SK-N-SH treated with all-trans-retinoic acid at 6 μM for 48 hours (cell line): ENCODE results near the gene TACR2.

Experiments used
- ATAC-seq: fragments of 200-7000 bp; cut with Tn5 transposase; 3 replicates; pipeline ENCODE4 v1.9.1; 2020; ENCODE audit warnings: mild to moderate bottlenecking, moderate library complexity
- ARNTL ChIP-seq: fragments of 450-650 bp; formaldehyde crosslinking; IDR thresholded peaks from 2 replicates; pipeline ENCODE4 v1.5.0; 2020; ENCODE audit warnings: low read depth, mild to moderate bottlenecking, moderate library complexity, borderline replicate concordance
- BACH2 ChIP-seq: fragments of 250-450 bp; sonication (Bioruptor Pico); IDR thresholded peaks from 2 replicates; pipeline ENCODE4 v1.9.0; 2021; ENCODE audit warnings: mild to moderate bottlenecking, borderline replicate concordance
- CSDC2 ChIP-seq: fragments of 250-450 bp; sonication (Bioruptor Pico); IDR thresholded peaks from 2 replicates; pipeline ENCODE4 v1.5.0; 2020; ENCODE audit warnings: mild to moderate bottlenecking, moderate library complexity
- ESRRG ChIP-seq: fragments of 250-450 bp; sonication (Bioruptor Pico); IDR thresholded peaks from 2 replicates; pipeline ENCODE4 v1.6.1; 2021; ENCODE audit warnings: mild to moderate bottlenecking
- GLIS3 ChIP-seq: fragments of 250-450 bp; sonication (Bioruptor Pico); IDR thresholded peaks from 2 replicates; pipeline ENCODE4 v1.5.0; 2020; ENCODE audit warnings: mild to moderate bottlenecking, moderate library complexity
- ISL1 ChIP-seq: fragments of 250-450 bp; sonication (Bioruptor Pico); IDR thresholded peaks from 2 replicates; pipeline ENCODE4 v2.1.2; 2022; ENCODE audit warnings: mild to moderate bottlenecking, moderate library complexity
- PPARA ChIP-seq: fragments of 250-450 bp; sonication (Bioruptor Pico); IDR thresholded peaks from 2 replicates; pipeline ENCODE4 v1.5.0; 2020; ENCODE audit warnings: mild to moderate bottlenecking, borderline replicate concordance
- RARB ChIP-seq: fragments of 250-450 bp; sonication (Bioruptor Pico); IDR thresholded peaks from 2 replicates; pipeline ENCODE4 v1.8.0; 2021; ENCODE audit warnings: mild to moderate bottlenecking, moderate library complexity
- TCF4 ChIP-seq: fragments of 250-450 bp; sonication (Bioruptor Pico); IDR thresholded peaks from 2 replicates; pipeline ENCODE4 v1.8.0; 2021; ENCODE audit warnings: mild to moderate bottlenecking, moderate library complexity, borderline replicate concordance
- ZC3H10 ChIP-seq: fragments of 250-450 bp; sonication (Bioruptor Pico); IDR thresholded peaks from 2 replicates; pipeline ENCODE4 v1.5.1; 2021; ENCODE audit warnings: mild to moderate bottlenecking, moderate library complexity
- ZFP3 ChIP-seq: fragments of 250-450 bp; sonication (Bioruptor Pico); IDR thresholded peaks from 2 replicates; pipeline ENCODE4 v1.5.0; 2020; ENCODE audit warnings: mild to moderate bottlenecking, moderate library complexity
- ZFP30 ChIP-seq: fragments of 450-650 bp; formaldehyde crosslinking; IDR thresholded peaks from 2 replicates; pipeline ENCODE4 v1.5.0; 2022; ENCODE audit warnings: mild to moderate bottlenecking, moderate library complexity
- ZNF565 ChIP-seq: fragments of 450-650 bp; formaldehyde crosslinking; conservative IDR thresholded peaks from 2 replicates; pipeline ENCODE4 v1.5.0; 2020; ENCODE audit warnings: low read depth, mild to moderate bottlenecking, moderate library complexity
- ZNF70 ChIP-seq: fragments of 450-650 bp; formaldehyde crosslinking; IDR thresholded peaks from 2 replicates; pipeline ENCODE4 v1.5.0; 2020; ENCODE audit warnings: mild to moderate bottlenecking, moderate library complexity
- ZNF8 ChIP-seq: fragments of 450-650 bp; formaldehyde crosslinking; IDR thresholded peaks from 2 replicates; pipeline ENCODE4 v1.5.0; 2020; ENCODE audit warnings: mild to moderate bottlenecking, moderate library complexity
- TF ChIP-seq, protein P1 (sequence below): fragments of 250-450 bp; sonication (Bioruptor Pico); IDR thresholded peaks from 2 replicates; pipeline ENCODE4 v1.8.0; 2020; ENCODE audit warnings: mild to moderate bottlenecking, moderate library complexity, borderline replicate concordance
- TF ChIP-seq, protein P2 (sequence below): fragments of 250-450 bp; sonication (Bioruptor Pico); IDR thresholded peaks from 2 replicates; pipeline ENCODE4 v1.5.0; 2020; ENCODE audit warnings: mild to moderate bottlenecking, moderate library complexity
- TF ChIP-seq, protein P3 (sequence below): fragments of 250-450 bp; sonication (Bioruptor Pico); IDR thresholded peaks from 2 replicates; pipeline ENCODE4 v1.8.0; 2021; ENCODE audit warnings: low read depth, mild to moderate bottlenecking, moderate library complexity, borderline replicate concordance
- TF ChIP-seq, protein P4 (sequence below): fragments of 250-450 bp; sonication (Bioruptor Pico); IDR thresholded peaks from 2 replicates; pipeline ENCODE4 v1.5.1; 2021; ENCODE audit warnings: mild to moderate bottlenecking, moderate library complexity
- TF ChIP-seq, protein P5 (sequence below): fragments of 250-450 bp; sonication (Bioruptor Pico); IDR thresholded peaks from 2 replicates; pipeline ENCODE4 v1.5.1; 2020; ENCODE audit warnings: low read depth, mild to moderate bottlenecking, moderate library complexity

Gene TACR2

DNA sequence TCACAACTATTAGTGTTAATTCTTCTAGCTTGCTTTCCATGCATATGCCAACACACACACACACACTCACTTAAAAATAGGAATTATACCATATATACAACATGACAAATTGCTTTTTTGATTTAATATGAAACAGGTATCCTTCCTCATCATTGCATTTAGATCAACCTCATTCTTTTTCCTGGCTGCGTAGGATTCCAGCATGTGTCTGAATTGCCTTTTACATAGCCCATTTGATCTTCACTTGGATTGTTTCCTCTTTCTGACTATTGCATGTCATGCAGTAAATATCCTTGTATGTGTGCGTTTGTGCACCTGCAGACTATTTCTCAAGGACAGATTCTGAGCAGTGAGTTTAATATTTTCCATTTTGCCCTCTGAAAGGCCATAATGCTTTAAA lies 28.2 kb downstream of the TACR2 start (continued):
- TF ChIP-seq ZNF70 (CRISPR knock-in tag) (no peak), CSDC2 (no peak), ZNF8 (no peak), ZFP30 (CRISPR knock-in tag) (no peak), BACH2 (CRISPR knock-in tag) (no peak)
- TF ChIP-seq, protein P1, sequence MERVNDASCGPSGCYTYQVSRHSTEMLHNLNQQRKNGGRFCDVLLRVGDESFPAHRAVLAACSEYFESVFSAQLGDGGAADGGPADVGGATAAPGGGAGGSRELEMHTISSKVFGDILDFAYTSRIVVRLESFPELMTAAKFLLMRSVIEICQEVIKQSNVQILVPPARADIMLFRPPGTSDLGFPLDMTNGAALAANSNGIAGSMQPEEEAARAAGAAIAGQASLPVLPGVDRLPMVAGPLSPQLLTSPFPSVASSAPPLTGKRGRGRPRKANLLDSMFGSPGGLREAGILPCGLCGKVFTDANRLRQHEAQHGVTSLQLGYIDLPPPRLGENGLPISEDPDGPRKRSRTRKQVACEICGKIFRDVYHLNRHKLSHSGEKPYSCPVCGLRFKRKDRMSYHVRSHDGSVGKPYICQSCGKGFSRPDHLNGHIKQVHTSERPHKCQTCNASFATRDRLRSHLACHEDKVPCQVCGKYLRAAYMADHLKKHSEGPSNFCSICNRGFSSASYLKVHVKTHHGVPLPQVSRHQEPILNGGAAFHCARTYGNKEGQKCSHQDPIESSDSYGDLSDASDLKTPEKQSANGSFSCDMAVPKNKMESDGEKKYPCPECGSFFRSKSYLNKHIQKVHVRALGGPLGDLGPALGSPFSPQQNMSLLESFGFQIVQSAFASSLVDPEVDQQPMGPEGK (CRISPR knock-in tag): no peak

DNA sequence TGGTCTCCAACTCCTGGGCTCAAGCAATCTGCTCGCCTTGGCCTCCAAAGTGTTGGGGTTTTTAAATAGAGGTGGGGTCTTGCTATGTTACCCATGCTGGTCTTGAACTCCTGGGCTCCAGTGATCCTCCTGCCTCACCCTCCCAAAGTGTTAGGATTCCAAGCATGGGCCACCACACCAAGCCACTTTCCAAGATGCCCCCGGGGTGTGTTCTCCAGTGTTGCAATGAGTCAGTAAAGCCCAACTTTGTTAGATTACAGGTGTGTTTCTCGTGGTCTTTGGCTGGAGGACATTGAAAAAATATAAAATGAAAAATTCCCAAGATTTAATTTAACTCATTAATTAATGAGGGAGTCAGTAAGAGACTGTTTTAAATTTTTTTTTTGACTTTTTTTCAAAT lies 29.2 kb downstream of the TACR2 start:
- ATAC-seq: no peak
- no peak for TF ChIP-seq BACH2 (CRISPR knock-in tag)

DNA sequence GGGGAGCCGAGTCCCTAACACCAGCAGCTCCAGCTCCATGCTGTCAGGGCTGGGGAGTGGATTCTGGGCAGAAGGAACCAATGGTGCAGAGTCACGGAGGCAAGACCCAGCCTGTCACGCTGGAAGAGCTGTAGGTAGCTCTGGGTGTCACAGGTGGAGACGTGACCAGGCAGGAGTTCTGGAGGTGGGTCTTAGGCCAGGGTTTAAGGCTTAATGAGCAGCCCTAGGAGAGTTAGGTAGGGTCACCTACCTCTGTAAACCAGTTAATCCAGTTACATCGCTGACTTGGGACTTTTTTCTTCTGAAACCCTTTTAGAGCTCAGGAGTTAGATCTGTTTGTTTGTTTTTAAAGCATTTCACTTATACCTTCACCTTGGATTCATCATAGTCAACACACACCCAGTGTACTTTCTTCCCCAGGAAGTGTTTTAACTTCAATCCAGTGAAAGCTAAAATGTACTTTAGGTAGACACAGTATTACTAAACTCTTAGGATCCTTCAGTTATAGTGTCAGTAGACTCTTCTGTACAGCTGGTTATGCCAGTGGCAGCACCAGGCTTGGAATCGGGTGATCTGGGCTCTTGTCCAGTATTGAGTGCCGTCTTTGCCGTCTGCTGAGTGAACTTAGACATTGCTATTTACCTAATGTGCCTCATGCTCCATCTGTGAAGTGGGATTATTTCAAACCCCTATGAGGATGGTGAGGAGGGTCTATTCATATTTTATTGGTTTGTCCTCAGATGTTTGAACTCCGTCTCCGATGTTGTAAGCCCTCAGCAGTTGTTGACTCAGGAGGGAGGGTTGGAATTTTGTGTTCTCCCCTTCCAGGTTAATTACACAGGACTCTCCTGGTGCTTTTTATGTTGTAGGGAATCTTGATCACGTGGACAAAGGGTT lies 31.0 kb downstream of the TACR2 start:
- no peak for ATAC-seq
- TF ChIP-seq, protein P2, sequence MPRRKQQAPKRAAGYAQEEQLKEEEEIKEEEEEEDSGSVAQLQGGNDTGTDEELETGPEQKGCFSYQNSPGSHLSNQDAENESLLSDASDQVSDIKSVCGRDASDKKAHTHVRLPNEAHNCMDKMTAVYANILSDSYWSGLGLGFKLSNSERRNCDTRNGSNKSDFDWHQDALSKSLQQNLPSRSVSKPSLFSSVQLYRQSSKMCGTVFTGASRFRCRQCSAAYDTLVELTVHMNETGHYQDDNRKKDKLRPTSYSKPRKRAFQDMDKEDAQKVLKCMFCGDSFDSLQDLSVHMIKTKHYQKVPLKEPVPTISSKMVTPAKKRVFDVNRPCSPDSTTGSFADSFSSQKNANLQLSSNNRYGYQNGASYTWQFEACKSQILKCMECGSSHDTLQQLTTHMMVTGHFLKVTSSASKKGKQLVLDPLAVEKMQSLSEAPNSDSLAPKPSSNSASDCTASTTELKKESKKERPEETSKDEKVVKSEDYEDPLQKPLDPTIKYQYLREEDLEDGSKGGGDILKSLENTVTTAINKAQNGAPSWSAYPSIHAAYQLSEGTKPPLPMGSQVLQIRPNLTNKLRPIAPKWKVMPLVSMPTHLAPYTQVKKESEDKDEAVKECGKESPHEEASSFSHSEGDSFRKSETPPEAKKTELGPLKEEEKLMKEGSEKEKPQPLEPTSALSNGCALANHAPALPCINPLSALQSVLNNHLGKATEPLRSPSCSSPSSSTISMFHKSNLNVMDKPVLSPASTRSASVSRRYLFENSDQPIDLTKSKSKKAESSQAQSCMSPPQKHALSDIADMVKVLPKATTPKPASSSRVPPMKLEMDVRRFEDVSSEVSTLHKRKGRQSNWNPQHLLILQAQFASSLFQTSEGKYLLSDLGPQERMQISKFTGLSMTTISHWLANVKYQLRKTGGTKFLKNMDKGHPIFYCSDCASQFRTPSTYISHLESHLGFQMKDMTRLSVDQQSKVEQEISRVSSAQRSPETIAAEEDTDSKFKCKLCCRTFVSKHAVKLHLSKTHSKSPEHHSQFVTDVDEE (CRISPR knock-in tag): no peak
- TF ChIP-seq ZNF565 (CRISPR knock-in tag) (no peak), ZFP3 (CRISPR knock-in tag) (no peak), ARNTL (no peak), RARB (no peak), BACH2 (CRISPR knock-in tag) (no peak), ESRRG (CRISPR knock-in tag) (no peak), ZC3H10 (no peak), ZFP30 (CRISPR knock-in tag) (no peak), ISL1 (CRISPR knock-in tag) (no peak), ZNF70 (CRISPR knock-in tag) (no peak)
- TF ChIP-seq, protein P3, sequence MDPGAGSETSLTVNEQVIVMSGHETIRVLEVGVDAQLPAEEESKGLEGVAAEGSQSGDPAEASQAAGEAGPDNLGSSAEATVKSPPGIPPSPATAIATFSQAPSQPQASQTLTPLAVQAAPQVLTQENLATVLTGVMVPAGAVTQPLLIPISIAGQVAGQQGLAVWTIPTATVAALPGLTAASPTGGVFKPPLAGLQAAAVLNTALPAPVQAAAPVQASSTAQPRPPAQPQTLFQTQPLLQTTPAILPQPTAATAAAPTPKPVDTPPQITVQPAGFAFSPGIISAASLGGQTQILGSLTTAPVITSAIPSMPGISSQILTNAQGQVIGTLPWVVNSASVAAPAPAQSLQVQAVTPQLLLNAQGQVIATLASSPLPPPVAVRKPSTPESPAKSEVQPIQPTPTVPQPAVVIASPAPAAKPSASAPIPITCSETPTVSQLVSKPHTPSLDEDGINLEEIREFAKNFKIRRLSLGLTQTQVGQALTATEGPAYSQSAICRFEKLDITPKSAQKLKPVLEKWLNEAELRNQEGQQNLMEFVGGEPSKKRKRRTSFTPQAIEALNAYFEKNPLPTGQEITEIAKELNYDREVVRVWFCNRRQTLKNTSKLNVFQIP (CRISPR knock-in tag): no peak

DNA sequence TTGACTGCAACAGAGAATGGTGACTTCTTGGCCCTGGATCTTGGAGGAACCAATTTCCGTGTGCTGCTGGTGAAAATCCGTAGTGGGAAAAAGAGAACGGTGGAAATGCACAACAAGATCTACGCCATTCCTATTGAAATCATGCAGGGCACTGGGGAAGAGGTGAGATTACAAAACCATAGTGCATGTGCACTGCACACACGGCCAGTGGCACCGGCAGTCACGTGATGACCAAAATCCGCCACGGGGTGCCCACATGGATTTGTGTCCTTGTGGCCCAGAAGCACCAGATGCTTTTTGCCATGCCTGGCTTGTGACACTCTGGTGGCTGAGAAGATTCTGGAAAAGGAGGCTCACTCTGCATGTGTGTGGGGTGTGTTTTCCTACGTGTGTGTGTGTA lies 32.4 kb downstream of the TACR2 start:
- ATAC-seq: no peak
- TF ChIP-seq RARB: no peak
- no peak for TF ChIP-seq ZNF8
- TF ChIP-seq, protein P2 (CRISPR knock-in tag): no peak
- TF ChIP-seq ISL1 (CRISPR knock-in tag): no peak
- no peak for TF ChIP-seq CSDC2
- TF ChIP-seq, protein P4, sequence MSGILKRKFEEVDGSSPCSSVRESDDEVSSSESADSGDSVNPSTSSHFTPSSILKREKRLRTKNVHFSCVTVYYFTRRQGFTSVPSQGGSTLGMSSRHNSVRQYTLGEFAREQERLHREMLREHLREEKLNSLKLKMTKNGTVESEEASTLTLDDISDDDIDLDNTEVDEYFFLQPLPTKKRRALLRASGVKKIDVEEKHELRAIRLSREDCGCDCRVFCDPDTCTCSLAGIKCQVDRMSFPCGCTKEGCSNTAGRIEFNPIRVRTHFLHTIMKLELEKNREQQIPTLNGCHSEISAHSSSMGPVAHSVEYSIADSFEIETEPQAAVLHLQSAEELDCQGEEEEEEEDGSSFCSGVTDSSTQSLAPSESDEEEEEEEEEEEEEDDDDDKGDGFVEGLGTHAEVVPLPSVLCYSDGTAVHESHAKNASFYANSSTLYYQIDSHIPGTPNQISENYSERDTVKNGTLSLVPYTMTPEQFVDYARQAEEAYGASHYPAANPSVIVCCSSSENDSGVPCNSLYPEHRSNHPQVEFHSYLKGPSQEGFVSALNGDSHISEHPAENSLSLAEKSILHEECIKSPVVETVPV: no peak
- TF ChIP-seq PPARA (CRISPR knock-in tag): no peak
- TF ChIP-seq, protein P5, sequence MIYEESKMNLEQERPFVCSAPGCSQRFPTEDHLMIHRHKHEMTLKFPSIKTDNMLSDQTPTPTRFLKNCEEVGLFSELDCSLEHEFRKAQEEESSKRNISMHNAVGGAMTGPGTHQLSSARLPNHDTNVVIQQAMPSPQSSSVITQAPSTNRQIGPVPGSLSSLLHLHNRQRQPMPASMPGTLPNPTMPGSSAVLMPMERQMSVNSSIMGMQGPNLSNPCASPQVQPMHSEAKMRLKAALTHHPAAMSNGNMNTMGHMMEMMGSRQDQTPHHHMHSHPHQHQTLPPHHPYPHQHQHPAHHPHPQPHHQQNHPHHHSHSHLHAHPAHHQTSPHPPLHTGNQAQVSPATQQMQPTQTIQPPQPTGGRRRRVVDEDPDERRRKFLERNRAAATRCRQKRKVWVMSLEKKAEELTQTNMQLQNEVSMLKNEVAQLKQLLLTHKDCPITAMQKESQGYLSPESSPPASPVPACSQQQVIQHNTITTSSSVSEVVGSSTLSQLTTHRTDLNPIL: no peak
- no peak for TF ChIP-seq GLIS3 (CRISPR knock-in tag)
- TF ChIP-seq ZNF70 (CRISPR knock-in tag): no peak
- TF ChIP-seq ZFP30 (CRISPR knock-in tag): no peak
- no peak for TF ChIP-seq ARNTL
- TF ChIP-seq ZFP3 (CRISPR knock-in tag): no peak
- no peak for TF ChIP-seq TCF4 (CRISPR knock-in tag)
- TF ChIP-seq, protein P3 (CRISPR knock-in tag): no peak
